Measurements from ENCODE around the gene TCIRG1. TPM values are rescaled to one million over a fixed set of nuclear protein-coding genes. Genes with fewer than 3 reads are reported as not detected.

The TCIRG1 gene
- total RNA-seq, 2 donors from 2014 or later, result 217 to 244 TPM

DNA sequence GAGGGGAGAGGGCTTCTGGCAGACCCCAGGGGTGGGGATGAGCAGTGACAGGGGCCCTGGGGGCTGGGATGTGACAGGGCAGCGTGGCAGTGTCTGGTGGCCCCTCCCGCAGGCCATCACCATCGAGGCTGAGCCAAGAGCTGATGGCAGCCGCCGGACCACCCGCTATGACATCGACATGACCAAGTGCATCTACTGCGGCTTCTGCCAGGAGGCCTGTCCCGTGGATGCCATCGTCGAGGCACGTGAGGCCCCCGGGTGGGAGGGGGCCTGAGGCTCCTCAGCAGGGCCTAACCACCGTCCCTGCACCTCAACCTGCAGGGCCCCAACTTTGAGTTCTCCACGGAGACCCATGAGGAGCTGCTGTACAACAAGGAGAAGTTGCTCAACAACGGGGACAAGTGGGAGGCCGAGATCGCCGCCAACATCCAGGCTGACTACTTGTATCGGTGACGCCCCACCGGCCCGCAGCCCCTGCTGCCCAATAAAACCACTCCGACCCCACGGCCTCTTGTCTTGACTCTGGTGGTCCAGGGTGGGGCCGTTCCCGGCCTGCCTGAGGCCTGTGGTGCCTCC, 2.6 kb upstream of the TCIRG1 start:
- no peak for ATAC-seq (replicated peaks)

DNA sequence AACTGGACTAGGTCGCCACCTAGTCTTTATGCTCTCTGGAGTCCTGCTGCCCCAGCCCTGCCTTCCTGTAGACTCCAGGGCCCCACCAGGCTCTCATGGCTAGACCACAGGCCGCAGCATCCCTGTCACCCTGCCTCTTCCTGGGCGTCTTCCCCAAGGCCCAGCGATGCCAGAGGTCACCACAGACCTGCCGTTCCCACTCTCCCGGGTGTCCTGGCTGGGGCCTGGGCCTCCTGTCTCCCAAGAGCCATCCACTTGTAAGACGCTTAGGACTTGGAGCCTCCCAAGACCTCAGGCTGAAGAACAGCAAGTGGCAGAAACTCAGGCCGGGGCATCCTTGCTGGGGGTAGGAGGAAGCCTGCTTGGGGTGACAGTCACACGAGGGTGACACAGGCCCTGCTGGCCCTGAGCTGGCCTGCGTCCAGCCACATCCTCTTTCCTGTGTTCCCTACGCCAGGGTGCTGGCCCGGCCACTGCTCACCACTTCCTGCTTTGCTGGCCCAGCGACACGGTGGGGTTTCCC, 2.0 kb upstream of the TCIRG1 start:
- Mint-ChIP-seq H3K9me3 (no peaks in the 10 kb centered on the region), H3K36me3 (ENCODE audit: low read depth) (peaks cover 28% of the 10 kb centered on the region), H3K27me3 (no peaks in the 10 kb centered on the region), H3K4me1 (peaks cover 8% of the 10 kb centered on the region), H3K4me3 (peak overlapping the region; percentile 62), H3K27ac (peak overlapping the region; percentile 91)
- ATAC-seq (replicated peaks), result peak; percentile 53

More for the DNA sequence above, 2.6 kb upstream of the TCIRG1 start:
- no peaks in the 10 kb centered on the region for H3K27me3 Mint-ChIP-seq
- peaks cover 12% of the 10 kb centered on the region for H3K4me1 Mint-ChIP-seq
- H3K9me3 Mint-ChIP-seq, result no peaks in the 10 kb centered on the region
- peak overlapping the region; percentile 62 for H3K4me3 Mint-ChIP-seq
- peak overlapping the region; percentile 91 for H3K27ac Mint-ChIP-seq
- peaks cover 24% of the 10 kb centered on the region for H3K36me3 Mint-ChIP-seq (ENCODE audit: low read depth)

DNA sequence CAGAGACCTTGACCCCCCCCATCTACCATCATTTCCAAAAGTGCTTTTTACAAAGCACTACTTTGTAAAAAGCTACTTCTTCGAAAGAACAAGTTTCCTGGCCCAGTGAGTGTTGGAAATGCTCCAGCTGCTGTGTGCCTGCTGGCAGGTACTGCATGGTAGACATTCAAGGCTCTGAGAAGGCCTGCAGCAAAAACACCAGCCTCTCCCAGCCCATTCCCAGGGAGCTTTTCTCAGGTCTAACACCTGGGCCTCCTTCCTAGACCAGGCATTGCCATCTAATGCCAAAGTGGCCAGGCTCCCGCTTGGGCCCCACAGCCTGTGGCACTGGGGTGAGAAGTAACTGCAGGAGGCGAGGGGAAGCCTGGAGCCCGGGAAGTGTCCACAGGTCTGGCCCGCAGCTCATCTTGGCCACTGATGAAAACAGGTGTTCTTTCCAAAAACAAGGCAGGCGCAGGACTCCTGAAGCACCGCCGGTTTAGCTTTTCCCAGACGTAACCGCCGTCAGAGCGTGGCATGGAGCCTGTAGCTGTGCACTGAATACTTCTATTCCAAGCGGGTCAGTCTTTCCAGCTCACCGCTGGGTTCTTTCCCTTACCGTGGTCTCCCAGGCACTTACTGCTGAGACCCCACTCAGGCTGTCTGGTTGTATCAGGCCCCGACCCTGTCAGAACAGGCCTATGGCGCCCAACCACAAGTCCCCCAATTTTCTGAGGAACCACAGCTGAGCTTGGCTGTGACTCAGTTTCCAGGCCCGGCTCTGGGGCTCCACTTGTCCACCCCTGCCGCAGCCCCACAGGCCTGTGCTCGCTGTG, 1.2 kb upstream of the TCIRG1 start:
- H3K4me3 Mint-ChIP-seq, result peak overlapping the region; percentile 91
- ATAC-seq (replicated peaks), result no peak
- peaks cover 7% of the 10 kb centered on the region for H3K4me1 Mint-ChIP-seq
- no peaks in the 10 kb centered on the region for H3K27me3 Mint-ChIP-seq
- peak overlapping the region; percentile 91 for H3K27ac Mint-ChIP-seq
- H3K9me3 Mint-ChIP-seq, result no peaks in the 10 kb centered on the region
- H3K36me3 Mint-ChIP-seq (ENCODE audit: low read depth), result peaks cover 35% of the 10 kb centered on the region

DNA sequence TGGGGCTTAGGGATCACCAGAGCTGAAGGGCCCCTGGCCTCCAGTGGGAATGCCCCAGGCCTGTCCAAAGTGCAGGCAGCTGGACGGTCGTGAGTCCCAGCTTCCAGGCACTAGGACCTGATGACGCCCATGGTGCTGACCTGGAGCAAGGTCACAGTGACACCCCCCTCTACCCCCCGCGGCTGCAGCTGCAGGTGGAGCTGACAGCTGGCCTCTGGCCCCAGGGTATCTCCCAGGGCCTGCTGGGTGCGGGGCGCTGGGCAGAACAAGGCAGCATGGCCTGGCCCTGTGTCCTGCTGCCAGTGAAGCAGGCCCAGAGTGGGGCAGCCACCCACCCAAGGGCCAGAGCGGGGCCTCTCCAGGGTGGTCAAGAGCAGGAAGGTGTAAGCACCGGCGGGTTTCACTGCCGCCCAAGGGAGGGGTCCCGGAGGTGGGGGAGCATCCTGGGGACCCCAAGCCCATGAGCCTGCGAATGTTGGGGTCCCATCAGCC, 553 bp upstream of the TCIRG1 start:
- no peak for ATAC-seq (replicated peaks)
- Mint-ChIP-seq H3K36me3 (ENCODE audit: low read depth) (peaks cover 35% of the 10 kb centered on the region), H3K27me3 (no peaks in the 10 kb centered on the region), H3K4me1 (peaks cover 7% of the 10 kb centered on the region), H3K9me3 (no peaks in the 10 kb centered on the region), H3K27ac (no peak overlapping the region), H3K4me3 (peak overlapping the region; percentile 91)

DNA sequence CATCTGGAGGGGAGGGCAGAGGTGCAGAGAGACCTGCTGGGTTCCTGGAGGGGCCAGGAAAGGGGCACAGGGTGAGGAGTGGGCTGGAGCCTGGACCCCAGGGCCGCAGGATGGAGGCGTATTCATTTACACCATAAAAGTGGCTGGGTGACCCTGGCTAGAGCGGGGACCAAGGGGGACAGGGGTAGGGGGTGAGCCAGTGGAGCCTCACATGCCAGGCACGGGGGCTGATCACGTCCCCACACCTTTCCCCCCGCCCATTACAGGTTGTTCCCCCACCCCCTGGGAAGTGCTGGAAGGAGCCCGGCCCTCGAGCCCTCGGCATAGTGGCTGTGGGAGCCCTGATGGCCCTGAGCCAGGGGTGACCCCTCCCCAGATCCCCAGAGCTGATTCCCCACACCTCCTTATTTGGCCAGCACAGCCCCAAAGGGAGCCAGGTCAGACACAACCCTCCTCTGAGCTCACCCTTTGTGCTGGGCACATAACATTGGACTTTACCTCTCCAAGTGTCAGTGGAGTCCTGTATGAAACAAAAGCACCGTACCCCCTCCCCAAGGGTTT, 781 bp downstream of the TCIRG1 start:
- H3K4me1 Mint-ChIP-seq, result peaks cover 7% of the 10 kb centered on the region
- peak overlapping the region; percentile 91 for H3K4me3 Mint-ChIP-seq
- H3K9me3 Mint-ChIP-seq, result no peaks in the 10 kb centered on the region
- peak overlapping the region; percentile 94 for H3K27ac Mint-ChIP-seq
- no peaks in the 10 kb centered on the region for H3K27me3 Mint-ChIP-seq
- peaks cover 30% of the 10 kb centered on the region for H3K36me3 Mint-ChIP-seq (ENCODE audit: low read depth)
- ATAC-seq (replicated peaks), result peak; percentile 22

DNA sequence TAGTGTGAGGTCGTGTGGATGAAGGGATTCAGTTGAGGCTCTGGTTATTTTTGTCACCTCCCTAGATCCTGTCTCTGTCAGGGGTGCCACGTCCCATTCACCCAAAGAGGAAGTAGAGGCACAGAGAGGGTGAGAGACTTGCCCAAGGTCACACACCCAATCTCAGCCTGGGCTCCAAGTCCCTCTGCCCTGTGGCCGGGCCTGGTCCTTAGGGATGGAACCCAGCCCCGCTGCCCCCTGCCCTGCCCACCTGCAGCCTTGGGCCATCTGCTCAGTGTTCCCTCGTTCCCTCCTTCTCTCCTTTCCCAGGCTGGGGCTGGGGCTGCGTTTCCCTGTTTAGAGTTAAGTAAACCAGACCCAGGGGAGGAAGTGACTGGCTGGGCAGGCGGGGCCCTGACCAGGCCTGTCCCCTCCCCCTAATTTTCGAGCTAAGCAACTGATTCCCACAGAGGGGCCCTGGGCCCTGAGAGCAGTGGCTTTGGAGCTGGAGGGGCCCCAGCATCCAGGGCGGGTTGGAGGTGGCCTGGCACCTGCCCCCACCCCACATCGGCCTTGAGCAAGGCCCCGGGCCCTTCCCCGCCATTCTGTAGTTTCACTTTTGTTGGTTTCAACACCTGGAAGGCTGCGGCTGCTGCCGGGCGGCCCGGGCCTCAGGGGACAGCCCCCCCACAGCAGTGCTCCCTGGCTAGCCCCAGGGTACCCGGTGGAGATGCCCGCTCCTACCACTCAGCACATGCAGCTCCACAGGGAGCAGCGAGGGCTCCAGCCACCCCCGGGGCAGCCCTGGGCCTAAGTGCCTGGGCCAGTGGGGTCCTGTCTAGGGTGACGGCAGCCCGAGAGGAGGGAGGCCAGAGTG, 1.5 kb downstream of the TCIRG1 start:
- no peaks in the 10 kb centered on the region for H3K27me3 Mint-ChIP-seq
- ATAC-seq (replicated peaks), result peak; percentile 62
- peak overlapping the region; percentile 94 for H3K27ac Mint-ChIP-seq
- peaks cover 7% of the 10 kb centered on the region for H3K4me1 Mint-ChIP-seq
- H3K36me3 Mint-ChIP-seq (ENCODE audit: low read depth), result peaks cover 37% of the 10 kb centered on the region
- no peaks in the 10 kb centered on the region for H3K9me3 Mint-ChIP-seq
- peak overlapping the region; percentile 91 for H3K4me3 Mint-ChIP-seq

DNA sequence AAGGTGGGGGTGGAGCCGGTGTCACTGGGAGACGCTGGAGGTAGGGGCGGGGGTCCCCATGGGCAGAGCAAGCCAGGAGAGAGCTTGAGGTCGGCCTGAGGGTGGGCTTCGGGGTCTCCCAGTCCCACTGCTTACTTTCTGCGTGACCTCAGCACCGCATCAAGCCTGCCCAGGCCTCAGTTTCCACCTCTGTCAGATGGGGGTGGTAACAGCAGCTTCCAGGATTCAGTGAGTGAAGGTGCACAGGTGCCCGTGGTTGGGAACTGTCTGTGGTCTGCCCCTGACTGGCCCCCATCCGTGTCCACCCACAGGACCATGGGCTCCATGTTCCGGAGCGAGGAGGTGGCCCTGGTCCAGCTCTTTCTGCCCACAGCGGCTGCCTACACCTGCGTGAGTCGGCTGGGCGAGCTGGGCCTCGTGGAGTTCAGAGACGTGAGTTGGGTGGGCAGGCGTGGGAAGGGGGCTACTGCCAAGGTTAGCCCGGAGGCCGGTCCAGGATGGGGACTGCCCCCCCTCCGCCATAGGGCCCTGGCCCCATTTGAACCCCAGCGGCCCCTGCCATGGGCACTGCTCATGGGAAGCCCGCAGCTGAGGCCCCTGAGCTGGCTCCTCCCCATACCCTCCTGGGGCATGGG, 2.2 kb downstream of the TCIRG1 start:
- Mint-ChIP-seq H3K27ac (peak overlapping the region; percentile 94), H3K4me1 (peaks cover 7% of the 10 kb centered on the region), H3K27me3 (no peaks in the 10 kb centered on the region), H3K4me3 (peak overlapping the region; percentile 91), H3K36me3 (ENCODE audit: low read depth) (peaks cover 42% of the 10 kb centered on the region), H3K9me3 (no peaks in the 10 kb centered on the region)
- no peak for ATAC-seq (replicated peaks)

DNA sequence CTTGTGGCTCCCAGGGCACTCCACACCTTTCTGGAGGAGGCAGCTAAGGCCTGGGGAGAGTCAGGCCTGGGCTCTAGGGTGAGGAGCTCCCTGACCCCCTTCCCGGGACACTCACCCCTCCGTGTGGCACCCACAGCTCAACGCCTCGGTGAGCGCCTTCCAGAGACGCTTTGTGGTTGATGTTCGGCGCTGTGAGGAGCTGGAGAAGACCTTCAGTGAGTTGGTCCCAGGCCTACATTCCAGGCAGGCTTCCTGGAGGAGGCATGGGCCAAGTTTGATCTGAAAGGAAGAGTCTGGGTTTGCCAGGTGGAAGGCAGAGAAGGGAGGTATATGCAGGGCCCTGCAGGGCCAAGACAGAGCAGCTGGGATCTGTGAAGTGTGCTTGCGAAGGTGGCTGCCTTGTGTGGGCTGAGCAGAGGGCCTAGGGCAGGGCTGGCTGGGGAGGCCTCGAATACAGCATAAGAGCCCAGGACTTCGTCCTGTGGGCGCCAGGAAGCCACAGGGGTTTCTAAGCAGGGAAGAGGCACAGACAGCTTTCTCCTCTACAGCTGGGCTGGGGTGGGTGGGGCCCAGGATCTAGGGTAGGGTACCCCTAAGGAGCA, 2.9 kb downstream of the TCIRG1 start:
- Mint-ChIP-seq H3K27me3 (no peaks in the 10 kb centered on the region), H3K4me1 (peaks cover 6% of the 10 kb centered on the region), H3K9me3 (no peaks in the 10 kb centered on the region), H3K4me3 (peak overlapping the region; percentile 91), H3K27ac (peak overlapping the region; percentile 68), H3K36me3 (ENCODE audit: low read depth) (peaks cover 47% of the 10 kb centered on the region)
- ATAC-seq (replicated peaks), result no peak

DNA sequence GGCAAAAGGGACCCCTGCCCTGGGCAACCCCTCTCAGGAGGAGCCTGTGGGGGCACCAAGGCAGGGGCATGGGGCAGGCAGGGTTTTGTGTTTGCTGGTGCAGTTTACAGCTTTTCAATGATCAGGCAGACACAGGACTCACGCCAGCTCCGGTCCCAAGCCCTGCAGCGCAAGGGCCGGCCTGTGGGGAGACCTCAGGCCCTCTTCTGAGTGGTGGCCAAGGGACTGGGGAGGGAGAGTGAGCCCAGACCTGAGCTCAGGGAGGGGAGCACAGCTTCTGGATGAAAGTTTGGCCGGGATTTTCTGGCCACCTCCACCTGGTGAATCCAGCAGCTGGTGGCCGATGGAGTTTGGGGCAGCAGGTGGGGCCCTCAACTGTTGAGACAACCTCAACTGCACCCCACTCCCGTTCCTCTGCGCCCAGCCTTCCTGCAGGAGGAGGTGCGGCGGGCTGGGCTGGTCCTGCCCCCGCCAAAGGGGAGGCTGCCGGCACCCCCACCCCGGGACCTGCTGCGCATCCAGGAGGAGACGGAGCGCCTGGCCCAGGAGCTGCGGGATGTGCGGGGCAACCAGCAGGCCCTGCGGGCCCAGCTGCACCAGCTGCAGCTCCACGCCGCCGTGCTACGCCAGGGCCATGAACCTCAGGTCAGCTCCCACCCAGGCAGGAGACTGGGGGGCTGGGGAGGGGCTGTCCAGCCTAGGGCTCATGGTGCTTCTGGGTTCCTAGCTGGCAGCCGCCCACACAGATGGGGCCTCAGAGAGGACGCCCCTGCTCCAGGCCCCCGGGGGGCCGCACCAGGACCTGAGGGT, 3.6 kb downstream of the TCIRG1 start:
- Mint-ChIP-seq H3K9me3 (no peaks in the 10 kb centered on the region), H3K27me3 (no peaks in the 10 kb centered on the region), H3K36me3 (ENCODE audit: low read depth) (peaks cover 48% of the 10 kb centered on the region), H3K27ac (no peak overlapping the region), H3K4me1 (no peaks in the 10 kb centered on the region), H3K4me3 (no peak overlapping the region)
- no peak for ATAC-seq (replicated peaks)

DNA sequence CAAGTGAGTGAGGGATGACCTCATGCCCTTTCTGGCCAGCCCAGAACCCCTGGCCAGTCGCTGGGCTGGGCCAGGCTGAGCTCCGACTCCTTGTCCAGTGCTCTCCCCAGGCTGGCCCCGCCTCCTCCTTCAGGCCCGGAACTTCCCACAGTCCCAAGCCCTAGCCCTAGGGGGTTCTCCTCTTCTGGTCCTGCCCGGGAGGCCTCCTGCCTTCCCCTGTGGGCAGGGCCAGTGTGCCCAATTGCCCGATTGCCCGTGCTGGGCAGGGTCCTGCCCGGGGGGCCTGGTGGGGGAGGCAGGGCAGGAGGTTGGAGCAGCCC, 4.2 kb downstream of the TCIRG1 start:
- no peaks in the 10 kb centered on the region for H3K9me3 Mint-ChIP-seq
- ATAC-seq (replicated peaks), result no peak
- no peak overlapping the region for H3K4me3 Mint-ChIP-seq
- no peak overlapping the region for H3K27ac Mint-ChIP-seq
- peaks cover 54% of the 10 kb centered on the region for H3K36me3 Mint-ChIP-seq (ENCODE audit: low read depth)
- H3K4me1 Mint-ChIP-seq, result no peaks in the 10 kb centered on the region
- H3K27me3 Mint-ChIP-seq, result no peaks in the 10 kb centered on the region

DNA sequence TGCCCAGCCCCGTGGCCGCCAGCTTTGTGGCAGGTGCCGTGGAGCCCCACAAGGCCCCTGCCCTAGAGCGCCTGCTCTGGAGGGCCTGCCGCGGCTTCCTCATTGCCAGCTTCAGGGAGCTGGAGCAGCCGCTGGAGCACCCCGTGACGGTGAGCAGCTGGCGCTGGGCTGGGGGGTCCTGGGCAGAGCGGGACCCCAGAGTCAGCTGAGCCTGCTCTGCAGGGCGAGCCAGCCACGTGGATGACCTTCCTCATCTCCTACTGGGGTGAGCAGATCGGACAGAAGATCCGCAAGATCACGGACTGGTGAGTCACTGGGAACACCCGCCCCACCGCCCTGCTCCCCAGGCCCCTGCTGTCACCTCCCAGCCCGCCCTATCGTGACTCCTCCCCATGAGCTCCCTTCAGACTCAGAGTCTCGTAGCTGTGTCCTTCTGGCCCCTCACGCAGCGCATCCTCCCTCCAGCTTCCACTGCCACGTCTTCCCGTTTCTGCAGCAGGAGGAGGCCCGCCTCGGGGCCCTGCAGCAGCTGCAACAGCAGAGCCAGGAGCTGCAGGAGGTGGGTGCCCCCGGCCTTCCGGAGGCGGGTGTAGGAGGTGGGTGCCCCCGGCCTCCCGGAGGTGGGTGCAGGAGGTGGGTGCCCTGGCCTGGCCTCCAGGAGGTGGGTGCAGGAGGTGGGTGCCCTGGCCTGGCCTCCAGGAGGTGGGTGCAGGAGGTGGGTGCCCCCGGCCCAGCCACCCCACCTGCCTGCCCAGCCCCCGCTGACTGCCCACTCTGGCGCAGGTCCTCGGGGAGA, 4.7 kb downstream of the TCIRG1 start:
- Mint-ChIP-seq H3K36me3 (ENCODE audit: low read depth) (peaks cover 59% of the 10 kb centered on the region), H3K9me3 (no peaks in the 10 kb centered on the region), H3K4me1 (no peaks in the 10 kb centered on the region), H3K27me3 (no peaks in the 10 kb centered on the region), H3K27ac (no peak overlapping the region), H3K4me3 (no peak overlapping the region)
- no peak for ATAC-seq (replicated peaks)

DNA sequence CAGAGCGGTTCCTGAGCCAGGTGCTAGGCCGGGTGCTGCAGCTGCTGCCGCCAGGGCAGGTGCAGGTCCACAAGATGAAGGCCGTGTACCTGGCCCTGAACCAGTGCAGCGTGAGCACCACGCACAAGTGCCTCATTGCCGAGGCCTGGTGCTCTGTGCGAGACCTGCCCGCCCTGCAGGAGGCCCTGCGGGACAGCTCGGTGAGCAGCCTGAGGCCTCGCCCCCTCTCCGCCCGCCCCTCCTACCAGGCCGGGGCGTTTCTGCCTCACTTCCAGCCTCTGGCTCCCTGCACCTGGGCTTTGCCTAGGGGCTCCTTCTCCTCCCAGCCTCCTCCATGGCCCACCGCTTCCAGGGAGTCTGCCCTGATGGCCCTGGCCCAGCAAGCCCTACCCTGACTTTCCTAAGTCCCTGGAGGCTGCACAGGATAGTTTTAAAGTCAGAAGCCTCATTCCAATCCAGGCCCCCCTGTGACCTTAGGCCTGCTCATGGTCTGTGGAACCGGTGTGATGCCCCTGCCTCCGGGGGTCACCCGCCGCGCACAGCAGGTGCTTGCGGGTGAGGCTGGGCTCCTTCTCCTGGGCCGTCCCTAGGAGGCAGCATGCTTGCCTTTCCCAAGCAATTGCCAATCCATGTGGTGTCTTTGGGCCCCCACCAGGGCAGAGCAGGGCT, 5.5 kb downstream of the TCIRG1 start:
- H3K36me3 Mint-ChIP-seq (ENCODE audit: low read depth), result peaks cover 67% of the 10 kb centered on the region
- H3K4me1 Mint-ChIP-seq, result no peaks in the 10 kb centered on the region
- H3K4me3 Mint-ChIP-seq, result no peak overlapping the region
- ATAC-seq (replicated peaks), result no peak
- H3K9me3 Mint-ChIP-seq, result no peaks in the 10 kb centered on the region
- no peak overlapping the region for H3K27ac Mint-ChIP-seq
- no peaks in the 10 kb centered on the region for H3K27me3 Mint-ChIP-seq

All from activated T-helper 17 cell treated with anti-CD3 and anti-CD28 coated beads, Interleukin-2, amount 50 U/mL, for 72 hours (primary cell).